Fibroblast of gingiva (primary cell): ENCODE data around the gene XK.

Source experiments
- DNase-seq: peaks from one replicate; pipeline ENCODE4 v3.0.0-alpha.2; 2011; ENCODE audit warnings: low read depth

The XK gene

DNA sequence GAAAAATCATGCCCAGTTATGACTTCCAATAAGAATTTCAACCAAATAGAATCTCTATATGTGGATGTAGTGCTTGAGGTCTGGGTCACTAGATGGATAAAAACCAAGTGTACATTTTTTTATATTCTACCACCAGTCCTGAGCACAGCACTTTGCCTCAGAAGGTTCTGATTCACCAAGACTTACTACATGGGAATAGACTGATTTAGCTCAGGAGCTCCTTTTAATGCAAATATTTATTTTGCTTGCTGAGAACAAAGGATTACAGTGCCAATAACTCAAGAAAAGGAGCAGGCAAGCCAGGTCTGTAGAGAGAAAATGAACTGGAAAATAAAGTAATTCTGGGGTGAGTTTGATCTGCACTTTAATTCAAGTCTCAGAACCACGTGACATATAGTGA, 6.4 kb upstream of the XK start:
- DNase-seq = no peak

DNA sequence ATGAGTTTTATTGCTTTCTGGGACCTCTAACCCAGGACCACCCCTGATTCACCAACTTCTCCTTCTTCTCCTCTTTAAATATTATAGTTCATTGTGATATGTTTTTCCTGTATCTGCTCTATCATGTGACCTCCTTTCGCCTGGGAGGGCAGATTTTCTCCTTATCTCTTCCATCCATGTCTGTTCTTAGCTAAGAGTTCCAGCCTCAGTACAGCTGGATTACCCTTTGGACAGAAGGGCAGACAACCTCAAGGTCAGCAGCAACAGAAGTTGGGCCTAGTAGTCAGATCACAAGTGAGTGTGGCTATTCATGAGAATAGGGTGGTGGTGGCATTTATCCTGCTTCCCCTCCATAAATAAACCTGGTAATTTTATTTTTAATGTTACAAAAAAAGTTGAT, 5.7 kb upstream of the XK start:
- DNase-seq = no peak

DNA sequence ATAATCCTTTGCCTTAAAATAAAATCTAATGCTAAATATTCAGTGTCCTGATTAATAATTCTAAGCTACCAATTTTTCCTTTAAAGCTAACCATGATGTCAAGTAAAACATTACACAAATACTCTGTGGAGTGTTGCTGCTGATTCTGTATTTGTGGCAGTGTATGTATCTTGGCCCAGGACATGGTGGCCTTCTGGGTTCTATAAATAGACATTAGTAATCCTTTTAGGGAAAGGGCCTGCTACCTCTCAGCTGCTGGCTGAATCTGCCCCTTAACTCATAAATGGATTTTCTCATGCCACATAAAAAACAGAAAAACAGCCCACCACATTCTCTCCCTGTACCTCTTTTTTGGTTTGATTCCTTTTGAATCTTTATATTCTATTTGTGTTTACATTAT, 1.2 kb upstream of the XK start:
- DNase-seq = peak; percentile 3

DNA sequence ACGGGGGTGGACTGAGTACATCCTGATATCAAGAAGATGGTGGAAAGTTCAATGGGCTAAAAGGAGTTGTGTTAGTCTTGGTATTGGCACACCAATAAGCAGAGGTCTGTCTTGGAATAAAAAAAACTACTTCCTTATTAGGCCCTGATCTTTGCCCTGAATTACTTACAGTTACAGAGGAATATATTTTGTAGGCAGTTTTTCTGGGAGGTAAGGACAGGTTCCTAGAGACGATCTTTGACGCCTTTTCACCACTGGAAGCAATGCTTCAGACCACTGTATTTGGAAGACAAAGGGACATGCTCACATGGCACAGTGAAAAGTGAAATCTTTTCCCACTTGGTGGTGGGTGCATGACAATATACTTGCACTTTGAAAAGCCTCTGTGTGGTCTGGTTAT, 618 bp upstream of the XK start:
- no peak for DNase-seq

DNA sequence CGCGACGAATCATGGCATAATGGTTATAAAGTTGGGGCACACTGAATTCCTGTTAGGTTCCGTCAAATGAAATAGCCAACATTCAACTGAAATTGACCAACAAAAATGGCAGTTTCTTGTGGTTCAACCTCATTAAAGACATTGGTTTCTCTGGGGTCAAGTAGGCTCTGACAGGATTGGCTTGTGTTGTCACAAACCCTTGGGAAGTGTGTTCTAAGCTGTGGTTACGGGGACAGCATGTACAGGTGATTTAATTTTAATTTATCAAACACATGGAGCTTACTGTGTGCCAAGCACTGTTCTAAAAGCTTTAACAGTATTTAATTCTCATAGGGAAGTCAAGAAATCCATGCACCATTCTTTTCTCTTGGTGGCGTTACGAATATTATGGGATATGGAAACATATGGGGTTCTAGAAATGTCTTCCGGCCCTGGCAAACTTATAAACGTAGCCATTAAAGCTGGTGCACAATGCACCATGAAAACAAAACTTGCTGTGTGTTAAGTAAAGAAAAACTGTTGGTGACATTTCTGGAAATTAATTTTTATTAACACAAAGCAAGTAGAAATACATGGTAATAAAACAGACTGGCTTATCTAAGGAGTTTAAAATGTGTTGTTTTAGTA, 891 bp downstream of the XK start:
- DNase-seq = no peak

DNA sequence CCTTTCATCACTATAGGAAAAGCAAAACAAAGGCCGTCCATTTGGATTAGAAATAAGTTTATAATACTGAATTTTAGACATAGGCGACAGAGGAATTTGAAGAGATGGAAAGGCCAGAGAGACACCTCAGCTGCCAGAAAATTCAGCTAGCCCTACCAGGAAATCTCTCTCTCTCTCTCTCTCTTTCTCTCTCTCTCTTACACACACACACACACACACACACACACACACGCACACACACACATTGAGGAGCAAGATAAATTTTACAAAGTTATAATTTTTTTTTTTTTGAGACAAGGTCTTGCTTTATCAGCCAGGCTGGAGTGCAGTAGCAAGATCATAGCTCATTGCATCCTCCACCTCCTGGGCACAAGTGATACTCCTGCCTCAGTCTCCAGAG, 1.4 kb downstream of the XK start:
- no peak for DNase-seq

DNA sequence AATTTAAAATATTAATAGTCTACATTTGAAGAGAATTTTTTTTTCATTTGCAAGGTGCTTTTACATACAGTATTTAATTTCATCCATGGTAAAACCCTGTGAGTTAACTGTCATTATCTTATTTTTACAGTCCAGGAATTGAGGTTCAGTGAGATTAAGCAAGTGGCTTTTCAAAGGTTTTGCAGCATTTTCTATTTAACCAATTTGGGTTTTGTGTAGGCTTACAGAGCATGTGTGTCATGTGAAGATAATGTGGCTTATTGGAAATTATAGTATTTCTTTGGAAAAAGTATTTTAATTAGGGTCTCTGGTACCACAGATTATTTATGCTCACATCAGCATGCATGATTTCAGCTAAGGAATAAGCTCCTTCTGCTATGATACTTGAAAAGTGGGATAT, 4.5 kb downstream of the XK start:
- no peak for DNase-seq

DNA sequence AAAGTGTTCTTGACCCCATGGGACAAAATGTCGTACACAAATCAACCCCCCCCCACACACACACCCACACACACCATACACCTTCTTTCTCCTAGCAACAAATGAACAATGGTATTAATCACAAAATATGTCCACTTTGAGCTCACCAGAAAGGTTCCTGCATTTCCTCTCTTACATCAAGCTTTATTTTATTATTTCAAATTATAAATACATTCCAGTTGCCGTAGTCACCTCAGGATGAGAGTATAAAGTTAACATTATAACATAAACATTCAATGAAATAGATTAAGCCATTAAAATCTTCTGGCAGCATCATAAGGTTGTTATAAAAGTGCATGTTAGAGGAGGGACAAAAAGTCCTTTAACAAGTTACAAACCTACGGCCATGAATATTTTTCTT, 7.3 kb downstream of the XK start:
- peak; percentile 6 for DNase-seq

DNA sequence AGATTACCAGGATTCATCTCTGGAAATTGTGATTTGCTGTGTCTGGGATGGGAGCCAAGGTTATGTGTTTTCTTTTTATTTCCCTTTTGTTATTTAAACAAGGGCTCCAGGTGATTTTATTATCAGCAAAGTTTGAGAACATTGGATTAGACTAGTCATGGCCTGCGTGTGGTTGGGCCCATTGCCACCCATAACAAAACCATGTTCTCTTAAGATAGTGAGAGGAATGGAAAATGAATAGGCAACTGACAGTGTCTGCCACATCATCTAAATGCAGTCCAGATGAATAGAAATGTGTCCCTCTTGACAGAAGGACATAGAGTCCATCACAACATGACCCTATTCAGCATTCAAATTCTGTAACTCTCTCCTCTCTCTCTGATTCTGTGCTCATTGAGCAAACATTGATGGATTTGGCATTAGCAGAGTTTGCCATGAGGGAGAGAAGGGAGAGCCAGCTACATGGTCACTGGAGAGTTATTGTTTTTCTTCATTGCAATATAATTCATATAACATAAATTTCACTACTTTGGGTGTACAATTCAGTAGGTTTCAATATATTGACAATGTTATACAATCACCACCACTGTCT, 11.7 kb downstream of the XK start:
- DNase-seq = no peak

DNA sequence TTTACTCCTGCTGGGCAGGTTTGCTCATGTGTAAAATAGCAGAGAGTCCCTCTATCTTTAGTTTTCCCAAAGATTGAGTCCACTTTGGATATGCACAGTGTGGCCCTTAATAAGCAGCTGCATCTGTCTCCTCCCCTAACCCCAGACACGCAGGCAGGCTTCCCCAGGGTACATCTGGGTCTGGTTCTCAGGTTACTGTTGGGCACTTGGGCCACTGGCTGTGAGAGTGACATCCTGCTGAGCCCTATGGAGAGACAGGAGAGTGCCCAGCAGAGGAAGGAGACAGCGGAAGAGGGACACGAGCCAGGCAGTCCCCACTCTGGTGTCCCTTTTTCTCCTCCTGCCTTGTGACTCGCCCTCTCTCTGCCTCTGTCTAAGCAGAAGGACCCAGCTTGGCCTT, 16.0 kb downstream of the XK start:
- DNase-seq = no peak

DNA sequence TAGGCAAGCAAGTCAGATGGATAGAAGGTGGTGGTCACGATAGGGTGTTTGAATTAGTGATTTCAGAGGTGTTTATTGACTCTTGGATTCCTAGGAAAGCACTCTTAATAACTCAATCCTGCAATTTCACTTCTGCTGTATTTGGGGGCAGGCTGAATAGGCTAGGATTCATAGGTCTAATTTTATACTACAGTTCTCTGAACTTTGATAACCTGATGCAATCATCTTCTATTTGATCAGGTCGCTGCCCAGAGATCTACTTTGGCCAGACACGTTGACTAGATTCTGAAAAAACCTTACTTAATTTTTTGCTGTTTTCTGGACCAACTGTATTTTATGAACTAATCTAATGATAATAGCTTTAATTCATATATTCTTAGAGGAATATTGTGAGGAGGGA, 26.4 kb downstream of the XK start:
- no peak for DNase-seq

DNA sequence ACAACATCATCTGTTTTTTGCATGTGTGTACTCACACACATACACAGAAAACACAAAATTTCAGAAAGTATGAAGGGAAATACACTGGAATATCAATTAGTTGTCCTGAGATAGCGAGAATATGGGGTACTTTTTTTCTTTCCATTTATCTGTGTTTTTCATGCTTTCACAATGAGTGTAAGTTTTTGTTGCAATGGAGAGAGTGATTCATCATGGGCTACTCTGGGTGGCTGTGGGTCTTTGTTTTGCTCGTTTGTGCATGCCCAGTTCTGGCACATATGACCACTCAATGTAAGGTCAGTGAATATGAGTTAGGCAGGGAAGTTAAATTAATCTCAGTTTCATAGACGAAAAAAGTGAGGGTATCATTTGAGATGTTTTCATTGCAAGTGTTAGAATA, 26.9 kb downstream of the XK start:
- peak; percentile 1 for DNase-seq

DNA sequence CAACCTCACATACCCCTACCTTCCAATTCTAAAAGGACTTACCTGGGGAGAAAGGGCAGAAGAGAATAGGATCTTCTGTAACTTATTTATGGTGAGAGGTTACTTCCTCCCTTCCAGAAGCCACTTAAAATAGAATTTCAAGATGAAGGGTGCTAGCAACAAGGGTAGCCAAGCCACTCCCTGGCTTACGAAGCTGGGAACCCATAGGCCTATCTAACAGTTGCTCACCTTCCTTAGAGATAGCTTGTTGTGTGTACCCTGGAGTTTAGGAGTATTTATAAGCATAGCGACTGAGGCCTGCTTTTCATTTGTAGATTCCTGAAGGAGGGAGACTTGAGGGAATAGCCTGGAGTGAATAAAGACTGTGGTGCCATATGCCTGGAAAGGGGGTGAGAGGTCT, 28.9 kb downstream of the XK start:
- no peak for DNase-seq

DNA sequence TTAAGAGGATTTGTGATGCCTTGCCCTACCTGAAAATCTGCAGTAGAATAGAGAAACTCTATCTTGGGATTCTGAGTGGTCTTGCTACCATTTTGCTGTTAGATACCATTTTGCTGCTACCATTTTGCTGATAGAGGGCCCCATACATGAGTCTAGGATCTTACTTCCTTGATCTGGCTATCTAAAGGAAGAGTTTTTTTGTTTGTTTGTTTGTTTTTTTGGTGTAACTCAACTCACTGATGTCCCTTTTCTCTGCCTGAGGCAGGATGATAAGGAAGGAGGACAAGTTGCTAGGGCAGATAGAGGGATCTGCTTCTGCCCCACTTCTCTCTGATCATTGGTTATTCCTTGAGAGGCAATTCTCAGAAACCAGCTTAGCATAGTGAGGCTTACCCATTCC, 31.0 kb downstream of the XK start:
- DNase-seq = no peak

DNA sequence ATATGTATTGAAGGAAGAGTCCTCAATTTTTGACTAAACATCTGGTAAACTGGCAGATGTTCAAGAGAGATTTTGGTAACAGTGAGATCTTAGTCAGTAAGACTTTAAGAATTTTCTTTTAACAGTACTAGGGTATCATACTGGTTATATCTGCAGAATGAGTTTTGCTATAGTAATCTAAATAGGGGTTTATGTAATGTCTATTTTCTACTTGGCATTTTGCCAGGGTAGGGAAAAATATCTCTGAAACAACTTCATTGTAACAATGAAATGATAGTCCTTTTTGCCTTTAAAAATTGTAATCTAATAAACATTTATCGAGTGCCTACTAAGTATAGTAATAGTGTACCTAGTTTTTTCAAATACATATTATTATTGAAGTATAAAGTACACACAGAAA, 32.1 kb downstream of the XK start:
- DNase-seq = no peak

DNA sequence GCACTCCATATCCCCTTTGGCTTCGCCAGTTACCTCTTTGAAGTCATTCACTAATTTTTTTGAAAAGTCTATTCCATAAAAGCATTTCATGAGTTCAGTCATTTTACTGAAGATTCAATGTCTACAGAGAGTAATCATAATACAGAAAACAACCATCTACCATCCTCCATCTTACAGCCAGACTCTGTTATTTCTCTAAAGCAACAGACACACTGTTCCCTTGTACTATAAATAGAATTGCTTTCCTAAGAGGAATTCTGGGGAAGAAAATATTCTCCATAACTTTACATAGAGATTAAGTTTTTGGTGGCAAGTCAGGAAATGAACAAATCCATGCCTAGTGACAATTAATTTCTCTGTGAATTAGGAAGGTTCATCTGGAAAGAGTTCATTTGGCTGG, 37.0 kb downstream of the XK start:
- DNase-seq = no peak

DNA sequence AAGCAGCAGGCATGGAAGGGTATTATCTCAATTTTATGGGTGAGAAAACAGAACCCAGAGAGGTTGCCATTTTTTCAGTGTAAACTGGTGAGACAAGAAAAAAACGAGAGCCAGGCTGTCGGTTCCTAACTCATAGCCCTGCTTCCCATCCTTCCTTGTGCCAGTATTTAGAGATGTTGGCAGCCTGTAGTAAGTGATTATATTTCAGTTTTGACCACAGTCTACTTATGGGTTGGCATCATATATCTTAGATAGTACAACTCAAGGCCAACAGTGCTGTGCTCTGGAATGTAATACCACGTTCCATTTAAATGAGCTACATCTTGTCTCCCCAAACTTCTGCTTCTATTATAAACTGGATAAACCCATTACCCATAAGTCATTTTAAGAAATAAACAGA, 40.8 kb downstream of the XK start:
- DNase-seq = peak; percentile 20

DNA sequence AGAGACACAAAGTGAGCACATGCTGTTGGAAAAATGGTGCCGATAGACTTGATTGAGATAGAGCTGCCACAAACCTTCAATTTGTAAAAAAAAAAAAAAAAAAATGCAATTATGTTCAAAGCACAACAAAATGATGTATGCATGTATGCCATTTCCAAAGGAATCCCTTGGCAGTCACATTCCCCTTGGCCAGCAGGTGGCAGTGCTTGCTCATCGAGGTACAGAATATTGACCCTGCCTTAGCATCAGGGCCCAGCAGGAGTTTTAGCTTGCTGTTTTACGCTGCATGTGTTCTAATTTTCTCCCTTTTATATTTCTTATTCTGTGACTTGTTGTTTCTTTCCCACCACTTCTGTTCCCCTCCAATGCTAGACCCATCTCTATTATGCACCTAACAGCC, 59.8 kb downstream of the XK start:
- peak; percentile 48 for DNase-seq

DNA sequence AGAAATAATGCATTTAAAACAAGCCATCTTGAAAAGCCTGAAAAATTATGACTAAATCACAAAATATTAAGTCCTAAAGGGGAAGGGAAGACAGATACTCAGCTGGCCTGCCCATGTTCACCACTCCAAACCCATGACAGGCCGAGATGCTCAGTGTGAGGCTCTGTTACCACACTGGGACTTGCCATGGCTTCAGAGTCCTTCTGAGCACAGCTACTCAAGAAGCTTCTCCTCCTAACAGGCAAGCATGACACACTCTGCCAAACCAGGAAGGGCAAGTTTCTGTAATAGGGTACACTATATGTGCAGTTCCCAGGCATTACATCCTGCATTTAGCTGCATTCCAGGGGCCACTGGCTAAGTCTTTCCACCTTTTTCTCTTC, 60.2 kb downstream of the XK start:
- no peak for DNase-seq

DNA sequence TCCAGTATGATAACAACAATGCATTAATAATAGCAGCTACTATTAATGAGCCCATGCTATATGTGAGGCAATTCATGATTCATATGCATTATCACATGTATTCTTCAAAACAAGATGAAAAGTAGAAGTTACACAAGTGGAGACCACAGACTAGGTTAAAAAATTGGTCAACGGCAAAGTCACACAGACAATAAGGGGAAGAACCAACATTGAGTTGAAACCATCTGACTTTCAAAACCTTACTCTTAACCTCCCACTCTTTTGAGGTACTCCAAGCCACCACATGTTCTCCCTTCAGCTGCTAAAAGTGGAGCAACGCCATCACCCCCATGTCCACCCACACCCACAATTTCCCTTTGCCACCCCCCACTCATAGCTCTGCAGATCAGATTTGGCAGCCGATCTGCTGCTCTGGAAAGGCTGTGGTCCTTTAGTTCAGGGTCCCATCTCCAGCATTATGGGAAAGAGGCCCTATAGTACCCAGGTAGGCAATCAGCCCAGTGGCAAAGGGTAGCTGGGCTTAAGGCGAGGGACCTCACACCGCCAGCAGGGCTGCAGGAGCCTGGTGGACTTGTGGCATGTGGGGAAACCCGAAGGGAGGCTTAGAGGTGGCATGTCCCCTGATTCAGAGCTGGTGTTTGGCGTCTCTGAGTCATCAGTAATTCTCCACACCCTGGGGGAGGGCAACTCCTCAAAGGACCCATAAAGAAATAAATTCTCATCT, 60.8 kb downstream of the XK start:
- DNase-seq = no peak

DNA sequence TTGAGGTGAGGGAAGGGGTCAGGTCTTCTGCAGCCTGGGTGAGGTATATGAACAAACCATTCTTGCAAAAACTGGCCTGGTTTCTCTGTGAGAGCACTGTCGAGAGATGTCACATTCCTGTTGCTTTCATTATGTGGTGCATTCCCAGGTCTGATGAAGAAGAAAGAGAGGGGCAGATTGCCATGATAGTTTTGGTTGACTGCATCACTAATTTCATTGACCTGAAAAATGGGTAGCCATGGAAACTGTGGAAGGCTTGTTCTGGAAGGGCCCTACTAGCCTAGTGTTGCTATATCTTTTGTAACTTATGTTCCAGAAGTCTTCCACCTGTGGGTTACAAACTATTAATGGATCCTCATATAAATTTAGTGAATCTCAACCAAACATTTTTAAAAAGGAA, 61.4 kb downstream of the XK start:
- no peak for DNase-seq

DNA sequence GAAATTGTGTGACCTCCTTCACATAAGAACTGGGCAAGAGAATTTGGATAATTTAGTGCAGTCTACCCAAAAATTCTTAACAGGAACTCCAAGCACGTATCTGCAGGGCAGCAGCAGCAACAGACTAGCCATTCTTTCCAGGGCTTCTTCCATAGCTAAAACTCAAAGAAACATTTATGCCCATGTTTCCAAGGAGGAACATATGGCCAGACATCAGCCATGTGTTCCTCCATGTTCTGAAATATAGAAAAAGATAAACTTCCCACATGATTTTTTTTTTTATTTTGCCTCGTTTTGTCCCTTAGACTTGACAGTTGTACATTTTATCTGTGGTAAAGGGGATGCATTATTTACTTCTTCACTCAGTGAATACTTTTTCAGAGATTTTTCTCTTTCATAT, 66.7 kb downstream of the XK start:
- DNase-seq = no peak

DNA sequence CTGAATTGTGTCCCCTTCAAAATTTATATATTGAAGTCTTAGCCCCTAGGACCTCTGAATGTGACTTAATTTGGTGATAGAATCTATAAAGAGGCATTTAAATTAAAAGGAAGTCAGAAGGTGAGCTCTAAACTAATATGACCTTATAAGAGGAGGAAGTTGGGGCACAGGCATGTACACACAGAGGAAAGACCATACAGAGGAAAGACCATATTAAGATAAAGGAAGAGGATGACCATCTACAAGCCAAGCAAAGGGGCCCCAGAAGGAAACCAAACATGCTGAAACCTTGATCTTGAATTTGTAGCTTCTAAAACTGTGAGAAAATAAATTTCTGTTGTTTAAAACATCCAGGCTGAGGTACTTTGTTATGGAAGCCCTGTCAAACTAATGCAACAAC, 67.3 kb downstream of the XK start:
- DNase-seq = no peak

DNA sequence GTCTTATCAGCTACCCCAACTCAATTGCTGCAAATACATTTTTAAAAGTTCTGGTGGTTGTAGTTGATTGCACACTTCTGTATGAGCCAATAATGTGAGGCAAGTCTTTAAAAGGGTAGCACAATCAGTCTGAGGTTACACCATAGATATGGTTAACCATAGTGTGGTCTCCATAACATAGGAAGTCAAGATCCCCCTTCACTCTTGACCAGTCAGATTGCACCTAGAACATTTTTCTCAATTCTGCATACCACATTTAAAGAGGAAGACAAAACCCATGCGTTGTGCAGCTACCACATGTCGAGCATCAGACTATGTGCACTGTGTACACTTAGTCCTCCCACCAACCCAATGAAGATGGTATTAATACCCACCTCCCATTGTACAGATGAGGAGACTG, 67.8 kb downstream of the XK start:
- DNase-seq = no peak
